ENCODE results near the gene COX7C. TPM values are rescaled to one million over a fixed set of nuclear protein-coding genes. Genes with fewer than 3 reads are reported as not detected.
"Not testable (repeated sequence)": the region's sequence is repeated elsewhere in the genome, so short reads cannot be mapped to it uniquely, and the experiment has no call there.

Gene COX7C
- 356 and 409 TPM in 2 replicates for total RNA-seq

- DNase-seq (ENCODE audit: low read depth) = peak; percentile 97
These were observed at the start of gene COX7C for GRCh38 chr5:86617756-86618576. Gene COX7C, plus strand, starts transcription at chr5:86617941. Its CDS starts 115 bp downstream, at chr5:86618056.

DNA sequence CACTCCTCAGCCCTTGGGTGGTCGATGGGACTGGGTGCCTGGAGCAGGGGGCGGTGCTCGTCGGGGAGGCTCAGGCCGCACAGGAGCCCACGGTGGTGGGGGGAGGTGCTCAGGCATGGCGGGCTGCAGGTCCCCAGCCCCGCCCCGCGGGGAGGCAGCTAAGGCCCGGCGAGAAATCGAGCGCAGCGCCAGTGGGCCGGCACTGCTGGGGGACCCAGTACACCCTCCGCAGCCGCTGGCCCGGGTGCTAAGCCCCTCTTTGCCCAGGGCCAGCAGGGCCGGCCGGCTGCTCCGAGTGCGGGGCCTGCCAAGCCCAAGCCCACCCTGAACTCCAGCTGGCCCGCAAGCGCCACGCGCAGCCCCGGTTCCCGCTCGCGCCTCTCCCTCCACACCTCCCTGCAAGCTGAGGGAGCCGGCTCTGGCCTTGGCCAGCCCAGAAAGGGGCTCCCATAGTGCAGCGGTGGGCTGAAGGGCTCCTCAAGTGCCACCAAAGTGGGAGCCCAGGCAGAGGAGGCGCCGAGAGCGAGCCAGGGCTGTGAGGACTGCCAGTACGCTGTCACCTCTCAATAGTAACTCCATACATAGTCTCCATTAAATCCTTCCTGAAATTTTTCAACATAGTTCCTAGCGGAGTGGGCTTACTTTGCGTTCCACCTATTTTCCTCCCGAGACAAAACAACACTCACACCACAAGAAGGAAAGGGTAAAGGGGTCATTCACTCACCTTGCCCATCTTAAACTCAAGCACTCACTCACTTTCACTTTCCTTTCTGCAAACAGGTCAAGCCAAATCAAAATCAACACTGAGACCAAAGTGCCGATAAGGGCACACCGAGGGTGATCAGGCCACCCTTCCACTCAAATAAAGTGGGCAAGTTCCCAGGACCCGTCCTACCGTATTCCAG lies 48.0 kb upstream of the COX7C start:
- DNase-seq (ENCODE audit: low read depth) = not testable (repeated sequence)

DNA sequence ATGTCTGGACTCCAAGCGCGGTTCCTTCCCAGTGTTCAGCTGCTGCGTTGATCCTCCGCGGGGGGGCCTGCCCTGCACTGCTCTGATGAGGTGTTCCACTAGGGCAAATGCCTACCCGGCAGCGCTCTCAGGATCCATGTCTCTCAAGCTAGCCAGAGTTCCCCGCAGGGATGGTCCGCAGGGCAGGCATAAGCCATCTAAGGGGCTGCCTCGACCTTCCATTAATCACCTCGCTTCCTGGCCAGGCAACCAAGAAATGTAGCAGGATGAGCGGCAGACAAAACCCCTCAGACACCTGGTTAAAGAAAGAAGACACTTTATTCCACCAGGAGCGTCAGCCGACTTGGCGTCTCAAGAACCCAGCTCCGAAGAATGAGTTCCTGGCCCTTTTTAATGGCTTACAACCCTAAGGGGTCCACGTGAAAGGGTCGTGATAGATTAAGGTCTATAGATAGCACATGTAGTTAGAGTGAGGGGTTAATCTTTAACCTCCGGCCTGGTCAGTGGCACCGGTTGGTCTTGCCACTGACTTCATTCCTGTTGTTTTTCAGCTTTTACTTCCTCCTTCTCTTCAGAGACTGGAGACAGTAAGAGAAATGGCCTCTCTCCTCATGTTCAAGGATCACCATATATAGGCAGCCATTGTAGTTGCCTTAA lies 47.2 kb upstream of the COX7C start:
- peak; percentile 12 for DNase-seq (ENCODE audit: low read depth)

DNA sequence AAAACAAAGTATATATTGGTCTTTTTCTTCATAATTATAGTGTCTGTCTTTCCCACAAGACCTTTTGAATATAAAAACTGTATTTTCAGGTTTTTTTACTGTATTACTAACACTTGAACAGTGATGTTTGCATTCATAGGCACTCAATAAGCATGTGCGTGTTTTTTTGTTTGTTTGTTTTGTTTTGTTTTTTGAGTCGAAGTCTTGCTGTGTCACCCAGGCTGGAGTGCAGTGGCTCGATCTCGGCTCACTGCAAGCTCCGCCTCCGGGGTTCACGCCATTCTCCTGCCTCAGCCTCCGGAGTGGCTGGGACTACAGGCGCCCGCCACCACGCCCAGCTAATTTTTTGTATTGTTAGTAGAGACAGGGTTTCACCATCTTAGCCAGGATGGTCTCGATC lies 46.6 kb upstream of the COX7C start:
- not testable (repeated sequence) for DNase-seq (ENCODE audit: low read depth)

GRCh38 chr5:86572825-86573517 lies 44.8 kb upstream of the COX7C start:
- no peak for DNase-seq (ENCODE audit: low read depth)

- DNase-seq (ENCODE audit: low read depth) = no peak
These were observed 38.2 kb upstream of the COX7C start for GRCh38 chr5:86579502-86579901.

- no peak for DNase-seq (ENCODE audit: low read depth)
These were observed 21.3 kb upstream of the COX7C start for GRCh38 chr5:86596476-86596875.

DNA sequence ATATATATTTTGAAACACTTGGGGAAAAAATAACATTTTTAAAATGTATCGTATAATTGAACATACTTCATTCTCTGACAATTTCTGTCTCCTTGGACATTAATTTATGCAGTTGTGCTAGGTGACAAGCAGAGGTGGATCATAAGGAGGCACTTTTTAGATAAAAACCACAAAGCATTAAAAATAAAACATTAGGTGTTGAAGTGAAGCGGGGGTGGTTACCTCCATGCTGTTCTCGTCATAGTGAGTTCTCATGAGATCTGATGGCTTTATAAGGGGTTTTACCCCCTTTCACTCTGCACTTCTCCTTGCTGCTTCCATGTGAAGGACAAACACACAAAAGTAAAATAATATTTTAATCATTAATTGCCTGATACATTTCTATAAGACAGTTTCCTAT lies 11.9 kb upstream of the COX7C start:
- no peak for DNase-seq (ENCODE audit: low read depth)

DNA sequence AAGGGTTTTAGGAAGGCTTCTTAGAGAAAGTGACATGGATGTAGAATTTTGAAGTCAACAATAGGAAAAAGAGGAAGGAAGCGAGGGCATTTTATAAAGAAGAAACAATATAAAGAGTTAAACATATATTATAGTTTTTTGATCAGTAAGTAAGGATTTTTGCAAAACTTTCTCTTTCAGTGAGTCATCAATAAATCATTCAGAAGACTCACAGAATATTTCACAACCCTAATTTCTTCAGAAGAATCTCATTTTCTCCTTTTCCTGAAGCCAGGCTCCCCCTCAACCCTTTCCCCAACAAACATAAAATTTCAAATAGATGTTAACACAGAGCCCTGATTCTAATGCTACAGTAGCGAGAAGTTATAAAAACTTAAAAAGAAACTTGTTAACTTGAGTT lies 4.3 kb upstream of the COX7C start:
- DNase-seq (ENCODE audit: low read depth) = peak; percentile 23

- no peak for DNase-seq (ENCODE audit: low read depth)
These were observed 409 bp upstream of the COX7C start for GRCh38 chr5:86617309-86617755.

GRCh38 chr5:86623785-86624483 lies 6.2 kb downstream of the COX7C start:
- DNase-seq (ENCODE audit: low read depth) = no peak

DNA sequence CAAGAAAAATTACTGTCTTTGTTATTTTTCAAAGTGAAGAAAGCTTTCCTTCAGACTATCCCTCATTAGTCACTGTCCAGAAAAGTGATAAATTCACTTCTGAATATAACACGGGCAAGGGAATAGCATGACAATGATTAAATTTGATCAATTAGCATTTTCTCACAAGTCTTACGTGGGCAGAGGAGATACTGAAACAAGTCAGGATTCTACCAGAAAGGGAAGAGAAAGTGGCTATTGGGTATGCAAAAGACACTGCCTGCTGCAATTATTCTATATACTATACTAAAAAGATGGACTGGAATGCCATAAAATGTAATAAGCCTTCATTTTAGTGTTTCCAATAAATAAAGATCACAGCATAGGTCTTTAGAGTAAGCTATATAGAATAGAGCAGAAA lies 7.4 kb downstream of the COX7C start:
- no peak for DNase-seq (ENCODE audit: low read depth)

DNA sequence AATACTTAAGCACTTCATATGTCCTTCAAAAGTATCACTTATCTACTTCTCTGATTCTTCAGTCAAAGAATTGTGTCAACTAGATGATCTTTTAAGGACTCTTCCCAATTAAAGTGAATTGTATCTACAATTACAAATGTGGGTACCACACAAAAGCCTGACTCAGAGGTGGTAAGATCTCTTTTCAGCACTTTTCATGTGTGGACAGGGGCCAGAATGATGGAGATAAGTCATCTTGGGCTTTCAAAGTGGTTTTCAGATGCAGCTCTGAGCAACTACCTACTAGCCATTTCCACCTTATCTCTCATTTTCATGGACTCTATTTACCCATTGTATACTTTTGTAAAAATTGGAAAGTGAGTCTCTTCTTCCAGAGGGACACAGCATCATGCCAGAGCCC lies 8.4 kb downstream of the COX7C start:
- DNase-seq (ENCODE audit: low read depth) = no peak

- DNase-seq (ENCODE audit: low read depth) = no peak
These were observed 13.4 kb downstream of the COX7C start for GRCh38 chr5:86631165-86631564.

DNA sequence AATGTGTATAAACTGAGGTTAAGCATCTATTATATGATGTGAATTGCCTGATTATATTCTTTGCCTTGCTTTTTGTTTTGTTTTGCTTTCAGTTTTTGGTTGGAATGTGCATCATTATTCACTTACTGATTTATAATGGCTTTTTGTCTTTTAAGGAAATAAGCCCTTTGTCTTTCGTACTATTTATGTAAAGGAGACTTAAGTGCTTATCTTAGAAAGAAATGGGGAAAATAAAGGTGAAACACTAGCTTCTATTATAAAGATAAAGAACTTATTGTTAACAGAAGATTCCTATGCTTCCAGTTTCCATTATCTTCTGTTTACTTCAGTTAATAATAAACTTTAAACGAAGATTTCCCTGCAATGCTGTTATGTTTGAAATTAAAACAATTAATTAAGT lies 23.3 kb downstream of the COX7C start:
- no peak for DNase-seq (ENCODE audit: low read depth)

- no peak for DNase-seq (ENCODE audit: low read depth)
These were observed 27.1 kb downstream of the COX7C start for GRCh38 chr5:86644843-86645242.

- DNase-seq (ENCODE audit: low read depth) = no peak
These were observed 28.1 kb downstream of the COX7C start for GRCh38 chr5:86645885-86646284.

DNA sequence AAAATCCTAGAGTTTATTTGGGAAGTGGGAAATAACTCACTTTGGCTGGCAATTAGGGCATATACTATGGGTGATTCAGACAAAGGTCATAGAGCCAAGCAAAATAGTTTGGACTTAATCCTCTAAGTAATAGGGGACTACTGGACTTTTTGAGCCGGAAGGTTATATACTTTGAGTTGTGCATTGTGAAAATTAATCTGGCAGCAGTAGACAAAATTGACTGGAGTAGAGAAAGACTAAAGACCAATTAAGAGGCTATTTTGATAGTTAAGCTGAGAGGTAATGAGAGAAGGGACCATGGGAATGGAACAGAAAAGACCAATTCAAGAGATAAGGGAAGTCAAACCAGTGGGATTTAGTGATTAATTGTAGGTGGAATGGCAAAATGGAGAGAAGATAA lies 28.9 kb downstream of the COX7C start:
- no peak for DNase-seq (ENCODE audit: low read depth)

GRCh38 chr5:86649832-86650505 lies 32.2 kb downstream of the COX7C start:
- no peak for DNase-seq (ENCODE audit: low read depth)

GRCh38 chr5:86660771-86661170 lies 43.0 kb downstream of the COX7C start:
- DNase-seq (ENCODE audit: low read depth) = not testable (repeated sequence)

Data from renal cortical epithelial cell (primary cell).